GM19324 (cell line): ENCODE data around the gene BBS7.

Experiments
- ATAC-seq: cut with Tn5 transposase; IDR thresholded peaks from one replicate; pipeline ENCODE4 v1.9.1; 2021; ENCODE audit warnings: mild to moderate bottlenecking, moderate library complexity; ENCODE audit not compliant: unreplicated experiment, low FRiP score

BBS7 gene

GRCh38 chr4:121827853-121828252, 42.4 kb downstream of the BBS7 start:
- no peak for ATAC-seq

GRCh38 chr4:121824950-121825349, 45.3 kb downstream of the BBS7 start:
- no peak for ATAC-seq

GRCh38 chr4:121824171-121824527, 46.1 kb downstream of the BBS7 start:
- peak; percentile 0 for ATAC-seq

GRCh38 chr4:121823505-121824170, 46.6 kb downstream of the BBS7 start, which contains the start of gene CCNA2:
Gene CCNA2, minus strand, starts transcription at chr4:121823883. Its CDS starts 255 bp downstream, at chr4:121823628.
- ATAC-seq: peak; percentile 95

- peak; percentile 37 for ATAC-seq
Measured at GRCh38 chr4:121822796-121823504, 47.3 kb downstream of the BBS7 start.

- ATAC-seq: no peak
Measured at GRCh38 chr4:121822047-121822446, 48.2 kb downstream of the BBS7 start.

- ATAC-seq: no peak
Measured at GRCh38 chr4:121819216-121819965, 50.9 kb downstream of the BBS7 start.

GRCh38 chr4:121818215-121818614, 52.1 kb downstream of the BBS7 start:
- ATAC-seq: no peak

- ATAC-seq: no peak
Measured at GRCh38 chr4:121817701-121818100, 52.6 kb downstream of the BBS7 start.

GRCh38 chr4:121817006-121817405, 53.3 kb downstream of the BBS7 start:
- ATAC-seq: no peak

- ATAC-seq: no peak
Measured at GRCh38 chr4:121814756-121815155, 55.5 kb downstream of the BBS7 start.

- no peak for ATAC-seq
Measured at GRCh38 chr4:121811122-121811521, 59.2 kb downstream of the BBS7 start.

- no peak for ATAC-seq
Measured at GRCh38 chr4:121806411-121806810, 63.9 kb downstream of the BBS7 start.

- ATAC-seq: no peak
Measured at GRCh38 chr4:121801715-121802075, 68.6 kb downstream of the BBS7 start.

GRCh38 chr4:121800961-121801714, 69.1 kb downstream of the BBS7 start, which contains the start of gene EXOSC9:
Gene EXOSC9, plus strand, starts transcription at chr4:121801323. Its CDS starts 102 bp downstream, at chr4:121801425.
- peak; percentile 91 for ATAC-seq

GRCh38 chr4:121800638-121800960, 69.7 kb downstream of the BBS7 start:
- ATAC-seq: peak; percentile 37

GRCh38 chr4:121799867-121800501, 70.3 kb downstream of the BBS7 start:
- ATAC-seq: no peak

GRCh38 chr4:121799208-121799823, 71.0 kb downstream of the BBS7 start:
- ATAC-seq: no peak

- no peak for ATAC-seq
Measured at GRCh38 chr4:121796283-121796682, 74.0 kb downstream of the BBS7 start.
